ENCODE results near the gene HARBI1. TPM values are rescaled to one million over a fixed set of nuclear protein-coding genes. Genes with fewer than 3 reads are reported as not detected.
A peak's percentile ranks its signal among the peaks of the same experiment; 100 is the strongest.

The HARBI1 gene
- total and polyA plus RNA-seq, 9 donors = 1.3 to 4.9 (median 2.5) TPM

DNA sequence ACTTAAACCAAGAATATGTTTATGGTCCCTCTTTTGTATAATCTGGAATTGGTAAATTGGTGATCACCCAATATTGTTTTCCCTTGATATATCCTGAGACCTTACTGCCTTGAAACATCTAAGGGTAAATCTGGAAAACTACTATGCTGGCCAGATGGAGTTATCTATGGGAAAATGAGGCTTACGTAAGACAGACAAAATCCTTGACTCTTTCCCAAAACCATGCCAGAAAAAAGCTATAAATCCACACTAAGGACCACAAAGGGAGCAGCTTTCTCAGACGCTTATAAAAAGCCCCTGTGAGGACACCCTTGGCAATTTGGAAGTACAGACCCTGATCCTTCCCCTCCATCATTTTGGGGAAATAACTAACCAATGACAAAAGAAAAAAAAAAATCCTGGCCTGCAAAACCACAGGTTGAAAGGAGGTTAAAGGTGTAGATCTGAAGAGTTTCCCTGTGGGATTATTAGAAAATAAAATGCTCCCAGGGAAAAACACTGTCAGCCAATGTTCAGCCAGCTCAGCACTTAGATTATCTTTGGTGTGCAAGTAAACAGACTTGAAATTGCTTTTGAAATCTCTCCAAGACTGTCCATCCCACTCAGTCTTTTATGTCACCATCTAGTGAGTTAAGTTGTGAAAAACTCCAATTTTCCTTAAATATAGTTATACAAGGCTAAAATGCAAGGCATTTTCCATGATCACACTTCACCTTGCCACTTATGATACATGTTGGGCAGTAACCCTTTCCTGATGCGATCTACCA, 16.6 kb downstream of the HARBI1 start:
- Histone ChIP-seq H3K4me1 (ENCODE audit: insufficient read depth) (no peaks in the 10 kb centered on the region), H3K27me3 (no peaks in the 10 kb centered on the region), H3K36me3 (no peaks in the 10 kb centered on the region), H3K27ac (peak overlapping the region in 1 of 2 donors; percentile 74), H3K4me3 (no peak overlapping the region), H3K9me3 (no peaks in the 10 kb centered on the region)
- WGBS, 3 donors = 32 to 41% (median 34%) methylated on average over 3 of the region's 3 CpGs
- TF ChIP-seq EP300 (IDR thresholded peaks at IDR 0.05) (no peak), POLR2A (IDR thresholded peaks at IDR 0.05) (no peak)
- TF ChIP-seq, protein P1, sequence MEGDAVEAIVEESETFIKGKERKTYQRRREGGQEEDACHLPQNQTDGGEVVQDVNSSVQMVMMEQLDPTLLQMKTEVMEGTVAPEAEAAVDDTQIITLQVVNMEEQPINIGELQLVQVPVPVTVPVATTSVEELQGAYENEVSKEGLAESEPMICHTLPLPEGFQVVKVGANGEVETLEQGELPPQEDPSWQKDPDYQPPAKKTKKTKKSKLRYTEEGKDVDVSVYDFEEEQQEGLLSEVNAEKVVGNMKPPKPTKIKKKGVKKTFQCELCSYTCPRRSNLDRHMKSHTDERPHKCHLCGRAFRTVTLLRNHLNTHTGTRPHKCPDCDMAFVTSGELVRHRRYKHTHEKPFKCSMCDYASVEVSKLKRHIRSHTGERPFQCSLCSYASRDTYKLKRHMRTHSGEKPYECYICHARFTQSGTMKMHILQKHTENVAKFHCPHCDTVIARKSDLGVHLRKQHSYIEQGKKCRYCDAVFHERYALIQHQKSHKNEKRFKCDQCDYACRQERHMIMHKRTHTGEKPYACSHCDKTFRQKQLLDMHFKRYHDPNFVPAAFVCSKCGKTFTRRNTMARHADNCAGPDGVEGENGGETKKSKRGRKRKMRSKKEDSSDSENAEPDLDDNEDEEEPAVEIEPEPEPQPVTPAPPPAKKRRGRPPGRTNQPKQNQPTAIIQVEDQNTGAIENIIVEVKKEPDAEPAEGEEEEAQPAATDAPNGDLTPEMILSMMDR (IDR thresholded peaks at IDR 0.05) = no peak
- intact Hi-C loops (cut with DNase I) = no loop called here
- DNase-seq = no peak

DNA sequence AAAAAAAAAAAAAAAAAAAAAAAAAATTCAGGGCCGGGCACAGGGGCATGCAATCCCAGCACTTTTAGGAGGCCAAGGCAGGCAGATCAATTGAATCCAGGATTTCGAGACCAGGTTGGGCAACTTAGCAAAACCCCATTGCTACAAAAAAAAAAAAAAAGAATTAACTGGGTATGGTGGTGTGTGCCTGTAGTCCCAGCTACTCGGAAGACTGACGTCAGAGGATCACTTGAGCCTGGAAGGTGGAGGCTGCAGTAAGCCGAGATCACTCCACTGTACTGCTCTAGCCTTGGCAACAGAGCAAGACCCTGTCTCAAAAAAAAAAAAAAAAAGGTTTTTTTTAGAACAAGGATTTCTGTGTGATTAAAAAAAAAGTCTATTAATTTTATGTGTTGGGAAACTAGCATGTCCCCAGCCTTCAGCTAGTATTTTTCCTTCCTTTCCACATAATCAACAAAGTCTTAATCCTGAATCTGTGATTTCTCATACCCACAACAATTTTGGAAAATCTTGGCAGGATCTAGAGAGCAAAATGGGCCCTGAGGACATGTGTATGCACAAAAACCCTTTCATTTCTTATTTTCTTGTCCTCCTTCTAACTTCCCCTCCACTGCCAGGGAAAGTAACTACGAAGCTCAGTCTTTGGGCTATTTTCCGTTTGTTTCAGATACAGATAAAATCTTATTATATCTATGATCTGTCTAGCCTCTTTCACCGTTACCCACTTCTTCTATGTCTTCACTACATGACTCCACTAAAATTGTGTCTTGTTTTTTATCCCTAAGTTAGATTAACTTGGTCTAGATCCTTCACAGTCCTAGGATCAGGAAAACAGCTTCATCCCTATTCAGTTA, 17.5 kb downstream of the HARBI1 start:
- TF ChIP-seq EP300 (IDR thresholded peaks at IDR 0.05) = no peak
- TF ChIP-seq, protein P1 (IDR thresholded peaks at IDR 0.05) = no peak
- TF ChIP-seq POLR2A (IDR thresholded peaks at IDR 0.05) = no peak
- Histone ChIP-seq H3K27ac (peak overlapping the region in 1 of 2 donors; percentile 74), H3K4me1 (ENCODE audit: insufficient read depth) (no peaks in the 10 kb centered on the region), H3K27me3 (no peaks in the 10 kb centered on the region), H3K9me3 (no peaks in the 10 kb centered on the region), H3K4me3 (no peak overlapping the region), H3K36me3 (no peaks in the 10 kb centered on the region)
- intact Hi-C loops (cut with DNase I) = no loop called here
- DNase-seq = peak in 3 of 5 donors; percentile 46 to 64 (median 54)
- 64 to 72% (median 66%) methylated on average over 8 of the region's 8 CpGs for WGBS, 3 donors

DNA sequence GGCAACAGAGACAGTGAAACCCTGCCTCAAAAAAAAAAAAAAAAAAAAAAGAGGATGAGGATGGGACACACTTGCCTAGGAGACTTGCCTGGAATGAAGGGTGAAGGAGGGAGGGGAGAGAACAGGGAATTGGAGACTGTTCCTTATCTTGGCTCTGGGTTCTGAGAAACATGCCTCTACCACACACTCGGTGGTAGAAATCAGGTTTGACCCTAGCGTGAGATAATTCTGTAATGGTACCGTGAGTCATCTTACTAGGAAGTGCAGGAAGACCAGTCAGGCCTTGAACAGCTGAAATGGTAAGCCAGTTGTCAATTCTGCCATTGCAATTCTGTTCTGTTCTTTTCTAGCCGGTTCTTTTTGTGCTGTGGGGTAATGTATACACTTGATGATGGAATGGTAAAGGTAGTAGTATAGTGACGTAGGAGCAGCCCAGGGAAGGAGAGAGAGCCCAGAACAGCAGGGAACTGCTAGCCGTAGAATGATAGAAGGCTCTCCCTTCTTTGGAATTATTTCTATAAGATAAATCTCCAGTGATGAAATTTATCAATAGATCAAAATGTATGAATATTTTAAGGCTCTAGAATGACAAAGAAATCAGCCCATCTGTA, 19.3 kb downstream of the HARBI1 start:
- Histone ChIP-seq H3K27ac (no peak overlapping the region), H3K36me3 (no peaks in the 10 kb centered on the region), H3K4me3 (no peak overlapping the region), H3K27me3 (no peaks in the 10 kb centered on the region), H3K4me1 (ENCODE audit: insufficient read depth) (peaks cover under 1% of the 10 kb centered on the region), H3K9me3 (no peaks in the 10 kb centered on the region)
- DNase-seq = no peak
- TF ChIP-seq POLR2A (IDR thresholded peaks at IDR 0.05) (no peak), EP300 (IDR thresholded peaks at IDR 0.05) (no peak)
- TF ChIP-seq, protein P1 (IDR thresholded peaks at IDR 0.05) = no peak
- 75 to 78% (median 77%) methylated on average over 6 of the region's 6 CpGs for WGBS, 3 donors
- intact Hi-C loops (cut with DNase I) = no loop called here

DNA sequence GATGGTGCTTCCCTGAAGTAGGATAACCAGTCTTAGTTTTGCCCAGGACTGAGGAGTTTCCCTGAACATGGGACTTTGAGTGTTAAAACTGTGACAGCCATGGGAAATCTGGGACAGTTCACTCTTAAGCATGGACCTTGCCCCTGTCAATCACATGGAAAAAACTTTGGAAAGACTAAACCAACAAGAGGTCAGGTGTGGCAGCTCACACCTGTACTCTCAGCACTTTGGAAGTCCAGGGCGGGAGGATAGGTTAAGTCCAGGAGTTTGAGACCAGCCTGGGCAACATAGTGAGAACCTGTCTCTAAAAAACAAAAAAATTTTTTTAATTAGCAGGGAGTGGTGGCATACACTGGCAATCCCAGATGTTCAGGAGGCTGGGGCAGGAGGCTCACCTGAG, 19.9 kb downstream of the HARBI1 start:
- H3K27me3 ChIP-seq = no peaks in the 10 kb centered on the region
- DNase-seq = no peak
- H3K4me1 ChIP-seq (ENCODE audit: insufficient read depth) = peaks cover 5% of the 10 kb centered on the region
- TF ChIP-seq, protein P1 (IDR thresholded peaks at IDR 0.05) = no peak
- TF ChIP-seq POLR2A (IDR thresholded peaks at IDR 0.05) (no peak), EP300 (IDR thresholded peaks at IDR 0.05) (no peak)
- H3K4me3 ChIP-seq = no peak overlapping the region
- no peaks in the 10 kb centered on the region for H3K9me3 ChIP-seq
- intact Hi-C loops (cut with DNase I) = no loop called here
- H3K36me3 ChIP-seq = no peaks in the 10 kb centered on the region
- H3K27ac ChIP-seq = no peak overlapping the region
- 92 to 100% (median 93%) methylated on average over 1 of the region's 1 CpG for WGBS, 3 donors
